ENCODE measurements around the gene GPT2. TPM values are rescaled to one million over a fixed set of nuclear protein-coding genes. Genes with fewer than 3 reads are reported as not detected.
A peak's percentile ranks its signal among the peaks of the same experiment; 100 is the strongest.

Gene GPT2
- total and polyA plus RNA-seq, 8 donors: 9.1 to 44.9 (median 37.5) TPM

DNA sequence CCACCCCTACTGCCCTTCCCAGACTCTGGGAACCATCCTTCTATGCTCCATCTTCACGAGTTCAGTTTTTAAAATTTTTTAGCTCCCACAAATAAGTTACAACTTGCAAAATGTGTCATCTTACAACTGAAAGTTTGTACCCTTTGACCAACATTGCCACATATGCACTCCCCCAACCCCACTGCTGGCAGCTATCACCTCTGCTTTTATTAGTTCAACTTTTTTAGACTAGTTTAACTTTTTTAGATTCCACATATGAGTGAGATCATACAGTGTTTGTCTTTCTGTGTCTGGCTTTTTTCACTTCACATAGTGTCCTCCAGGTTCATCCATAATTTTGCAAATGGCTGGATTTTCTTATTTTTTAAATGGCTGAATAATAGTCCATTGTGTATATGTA is 7.7 kb downstream of the GPT2 start:
- intact Hi-C loops (cut with DNase I): no loop called here
- no peaks in the 10 kb centered on the region for H3K4me1 ChIP-seq
- no peaks in the 10 kb centered on the region for H3K27me3 ChIP-seq
- H3K36me3 ChIP-seq: no peaks in the 10 kb centered on the region
- no peaks in the 10 kb centered on the region for H3K9me3 ChIP-seq
- no peak for DNase-seq
- TF ChIP-seq, protein P1, sequence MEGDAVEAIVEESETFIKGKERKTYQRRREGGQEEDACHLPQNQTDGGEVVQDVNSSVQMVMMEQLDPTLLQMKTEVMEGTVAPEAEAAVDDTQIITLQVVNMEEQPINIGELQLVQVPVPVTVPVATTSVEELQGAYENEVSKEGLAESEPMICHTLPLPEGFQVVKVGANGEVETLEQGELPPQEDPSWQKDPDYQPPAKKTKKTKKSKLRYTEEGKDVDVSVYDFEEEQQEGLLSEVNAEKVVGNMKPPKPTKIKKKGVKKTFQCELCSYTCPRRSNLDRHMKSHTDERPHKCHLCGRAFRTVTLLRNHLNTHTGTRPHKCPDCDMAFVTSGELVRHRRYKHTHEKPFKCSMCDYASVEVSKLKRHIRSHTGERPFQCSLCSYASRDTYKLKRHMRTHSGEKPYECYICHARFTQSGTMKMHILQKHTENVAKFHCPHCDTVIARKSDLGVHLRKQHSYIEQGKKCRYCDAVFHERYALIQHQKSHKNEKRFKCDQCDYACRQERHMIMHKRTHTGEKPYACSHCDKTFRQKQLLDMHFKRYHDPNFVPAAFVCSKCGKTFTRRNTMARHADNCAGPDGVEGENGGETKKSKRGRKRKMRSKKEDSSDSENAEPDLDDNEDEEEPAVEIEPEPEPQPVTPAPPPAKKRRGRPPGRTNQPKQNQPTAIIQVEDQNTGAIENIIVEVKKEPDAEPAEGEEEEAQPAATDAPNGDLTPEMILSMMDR (IDR thresholded peaks at IDR 0.05): no peak
- no peak overlapping the region for H3K27ac ChIP-seq
- no peak overlapping the region for H3K4me3 ChIP-seq
- no peak for ATAC-seq

DNA sequence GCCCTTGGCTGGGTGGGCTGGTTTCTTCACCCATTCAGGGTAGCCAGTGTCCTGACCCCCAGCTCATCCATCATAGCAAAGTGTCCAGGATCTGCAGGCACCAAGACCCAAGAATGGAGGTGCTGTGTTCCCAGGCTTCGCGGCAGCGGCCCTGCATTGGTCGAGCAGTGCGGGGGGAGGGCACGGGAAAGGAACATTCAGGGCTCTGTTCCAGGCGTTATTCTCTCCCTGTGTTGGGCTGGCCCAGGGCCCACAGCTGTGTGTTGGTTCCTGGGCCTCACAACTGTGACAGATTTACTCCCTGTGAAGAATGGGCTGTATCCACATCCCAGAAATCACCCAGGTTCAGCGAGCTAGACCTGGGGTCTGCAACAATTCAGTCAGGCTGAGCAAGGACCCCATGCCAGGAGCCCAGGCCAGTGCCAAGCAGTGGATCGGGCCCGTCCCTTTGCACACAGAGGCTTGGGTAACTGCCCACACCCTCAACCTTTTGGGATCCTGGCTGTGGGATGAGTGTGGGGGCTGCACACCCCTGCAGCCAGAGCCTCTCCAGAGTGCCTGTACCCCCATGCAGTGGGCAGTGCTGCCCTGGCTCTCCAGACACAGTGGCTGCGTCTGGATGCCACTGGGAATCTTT is 10.0 kb downstream of the GPT2 start:
- H3K4me1 ChIP-seq: no peaks in the 10 kb centered on the region
- peaks cover 0 to 5% of the 10 kb centered on the region in 2 donors for H3K36me3 ChIP-seq
- H3K27me3 ChIP-seq: no peaks in the 10 kb centered on the region
- ATAC-seq (no peak), DNase-seq (peak in 1 of 4 donors; percentile 45)
- no peak overlapping the region for H3K4me3 ChIP-seq
- no peak overlapping the region for H3K27ac ChIP-seq
- TF ChIP-seq, protein P1 (IDR thresholded peaks at IDR 0.05): no peak
- intact Hi-C loops (cut with DNase I): no loop called here
- H3K9me3 ChIP-seq: no peaks in the 10 kb centered on the region

DNA sequence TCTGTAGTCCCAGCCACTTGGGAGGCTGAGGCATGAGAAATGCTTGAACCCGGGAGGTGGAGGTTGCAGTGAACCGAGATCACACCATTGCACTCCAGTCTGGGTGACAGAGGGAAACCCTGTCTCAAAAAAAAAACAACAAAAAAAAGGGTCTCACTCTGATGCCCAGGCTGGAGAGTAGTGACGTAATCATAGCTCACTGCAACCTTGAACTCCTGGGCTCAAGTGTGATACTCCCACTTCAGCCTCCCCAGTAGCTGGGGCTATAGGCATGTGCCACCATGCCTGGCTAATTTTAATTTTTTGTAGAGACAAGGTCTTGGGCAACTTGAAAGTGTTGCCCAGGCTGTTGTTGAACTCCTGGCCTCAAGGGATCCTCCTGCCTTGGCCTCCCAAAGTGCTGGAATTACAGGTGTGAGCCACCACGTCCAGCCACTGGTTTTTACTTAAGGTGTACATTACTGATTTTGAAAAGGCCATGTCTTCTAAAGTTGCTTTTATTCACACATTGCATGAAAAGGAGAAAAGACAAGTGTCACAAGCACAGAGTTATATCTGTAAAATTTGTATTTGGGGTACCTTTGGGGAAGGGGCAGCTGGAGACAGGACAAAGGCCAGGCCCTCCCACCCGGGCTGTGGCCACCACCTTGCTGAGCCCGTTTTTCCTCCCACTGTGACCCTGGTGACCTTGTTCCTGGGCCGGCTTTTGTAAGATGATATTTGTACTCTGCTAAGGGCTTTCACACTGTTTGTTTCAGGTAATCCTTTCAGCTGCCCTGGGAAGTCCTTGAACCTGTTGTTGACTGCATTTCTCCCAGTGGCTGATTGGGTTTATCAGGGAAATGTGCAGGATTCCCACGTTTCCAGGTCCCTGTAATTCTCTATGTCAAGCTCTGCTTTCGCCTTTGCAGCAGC is 11.5 kb downstream of the GPT2 start:
- Histone ChIP-seq H3K4me1 (no peaks in the 10 kb centered on the region), H3K9me3 (no peaks in the 10 kb centered on the region), H3K27ac (no peak overlapping the region), H3K4me3 (no peak overlapping the region), H3K36me3 (peaks cover 0 to 5% of the 10 kb centered on the region in 2 donors), H3K27me3 (no peaks in the 10 kb centered on the region)
- no peak for DNase-seq
- TF ChIP-seq, protein P1 (IDR thresholded peaks at IDR 0.05): no peak
- ATAC-seq: peak; percentile 82
- intact Hi-C loops (cut with DNase I): no loop called here

DNA sequence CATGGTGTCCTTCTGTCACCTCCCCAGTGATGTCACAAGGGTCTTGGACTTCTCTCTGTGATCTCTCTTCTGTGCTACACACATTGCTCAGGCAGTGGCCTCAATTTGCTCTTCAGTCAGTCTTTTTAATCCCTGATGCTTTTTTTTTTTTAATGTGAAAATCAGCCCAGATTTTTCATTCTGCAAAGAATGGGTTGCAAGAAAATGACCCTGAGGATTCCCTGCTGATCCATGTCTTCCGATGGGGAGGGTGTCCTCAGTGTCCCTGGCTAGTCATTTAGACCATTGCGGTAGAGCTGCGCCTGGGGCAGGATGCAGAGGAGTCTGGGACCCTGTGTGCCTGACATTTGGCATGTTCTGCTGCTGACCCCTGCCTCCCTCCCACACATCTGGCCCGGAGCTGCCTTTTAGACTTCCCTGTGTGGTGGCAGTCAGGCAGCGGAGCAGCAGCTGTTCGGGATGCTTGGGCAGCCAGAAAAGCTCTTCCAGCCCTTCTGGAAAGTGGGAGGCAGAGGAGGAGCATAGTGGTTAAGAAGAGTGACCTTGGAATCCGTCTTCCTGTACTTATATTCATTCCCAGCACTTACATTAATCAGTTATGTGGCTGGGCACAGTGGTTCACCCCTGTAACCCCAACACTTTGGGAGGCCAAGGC is 12.3 kb downstream of the GPT2 start:
- H3K4me1 ChIP-seq: no peaks in the 10 kb centered on the region
- ATAC-seq (peak; percentile 14), DNase-seq (peak in 1 of 4 donors; percentile 48)
- H3K27ac ChIP-seq: no peak overlapping the region
- peaks cover 0 to 9% of the 10 kb centered on the region in 2 donors for H3K36me3 ChIP-seq
- H3K4me3 ChIP-seq: no peak overlapping the region
- no peaks in the 10 kb centered on the region for H3K27me3 ChIP-seq
- intact Hi-C loops (cut with DNase I): no loop called here
- no peaks in the 10 kb centered on the region for H3K9me3 ChIP-seq
- TF ChIP-seq, protein P1 (IDR thresholded peaks at IDR 0.05): no peak

DNA sequence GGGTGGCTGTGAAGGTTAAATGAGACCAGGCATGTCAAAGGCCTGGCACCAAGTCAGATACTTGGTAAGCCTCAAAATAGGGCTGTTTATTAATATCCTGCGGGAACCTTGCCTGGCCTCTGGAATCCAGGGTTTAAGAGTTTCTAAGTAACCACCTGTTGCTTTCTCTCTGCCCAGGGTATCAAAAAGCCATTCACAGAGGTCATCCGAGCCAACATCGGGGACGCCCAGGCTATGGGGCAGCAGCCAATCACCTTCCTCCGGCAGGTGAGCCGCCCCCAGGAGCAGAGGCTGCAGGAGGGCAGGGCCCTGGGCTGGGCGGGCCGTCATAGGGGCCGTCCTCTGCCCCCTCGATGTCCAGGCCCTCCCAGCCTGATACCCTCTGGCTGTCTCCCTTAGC is 13.3 kb downstream of the GPT2 start:
- ATAC-seq: no peak

More for the DNA sequence above, 13.3 kb downstream of the GPT2 start:
- Histone ChIP-seq H3K27me3 (no peaks in the 10 kb centered on the region), H3K4me1 (no peaks in the 10 kb centered on the region), H3K27ac (no peak overlapping the region), H3K36me3 (peaks cover 0 to 20% of the 10 kb centered on the region in 2 donors), H3K4me3 (no peak overlapping the region), H3K9me3 (no peaks in the 10 kb centered on the region)
- TF ChIP-seq, protein P1 (IDR thresholded peaks at IDR 0.05): no peak
- intact Hi-C loops (cut with DNase I): no loop called here
- no peak for DNase-seq

All from left lung (tissue), 10 donors.